A549 (cell line): ENCODE data around the gene USP22.

Experiments used
- CBX8 ChIP-seq: fragments of 200-600 bp; sonication (generic); IDR thresholded peaks from 2 replicates; pipeline ENCODE4 v1.6.1; 2016
- CHD2 ChIP-seq: fragments of 150-350 bp; IDR thresholded peaks from 2 replicates; pipeline ENCODE4 v1.6.1; 2014; ENCODE audit warnings: low read length; ENCODE audit not compliant: partially characterized antibody
- MAFK ChIP-seq: fragments of 450-650 bp; IDR thresholded peaks from 2 replicates; pipeline ENCODE4 v1.6.1; 2014; ENCODE audit not compliant: partially characterized antibody
- POLR2A ChIP-seq: IDR thresholded peaks from 2 replicates; pipeline ENCODE4 v1.6.1; 2012; ENCODE audit warnings: mild to moderate bottlenecking, low read length
- RNF2 ChIP-seq: fragments of 200-600 bp; sonication (generic); IDR thresholded peaks from 2 replicates; pipeline ENCODE4 v1.6.1; 2016; ENCODE audit warnings: low read depth, mild to moderate bottlenecking, antibody characterized with exemption, moderate library complexity, borderline replicate concordance
- ZSCAN20 ChIP-seq: fragments of 250-450 bp; sonication (Bioruptor Pico); IDR thresholded peaks from 2 replicates; pipeline ENCODE4 v1.8.0; 2022; ENCODE audit warnings: mild to moderate bottlenecking, moderate library complexity
- TF ChIP-seq, protein P1 (sequence below): fragments of >200 bp; sonication (Bioruptor Twin); formaldehyde crosslinking; IDR thresholded peaks from 2 replicates; pipeline ENCODE4 v1.6.1; 2016
- TF ChIP-seq, protein P2 (sequence below): fragments of >200 bp; sonication (Bioruptor Twin); formaldehyde crosslinking; IDR thresholded peaks from 3 replicates; pipeline ENCODE4 v1.5.1; 2016
- TF ChIP-seq, protein P3 (sequence below): fragments of 200-600 bp; sonication (generic); IDR thresholded peaks from 2 replicates; pipeline ENCODE4 v1.6.1; 2016; ENCODE audit warnings: antibody characterized with exemption, mild to moderate bottlenecking, moderate library complexity

DNA sequence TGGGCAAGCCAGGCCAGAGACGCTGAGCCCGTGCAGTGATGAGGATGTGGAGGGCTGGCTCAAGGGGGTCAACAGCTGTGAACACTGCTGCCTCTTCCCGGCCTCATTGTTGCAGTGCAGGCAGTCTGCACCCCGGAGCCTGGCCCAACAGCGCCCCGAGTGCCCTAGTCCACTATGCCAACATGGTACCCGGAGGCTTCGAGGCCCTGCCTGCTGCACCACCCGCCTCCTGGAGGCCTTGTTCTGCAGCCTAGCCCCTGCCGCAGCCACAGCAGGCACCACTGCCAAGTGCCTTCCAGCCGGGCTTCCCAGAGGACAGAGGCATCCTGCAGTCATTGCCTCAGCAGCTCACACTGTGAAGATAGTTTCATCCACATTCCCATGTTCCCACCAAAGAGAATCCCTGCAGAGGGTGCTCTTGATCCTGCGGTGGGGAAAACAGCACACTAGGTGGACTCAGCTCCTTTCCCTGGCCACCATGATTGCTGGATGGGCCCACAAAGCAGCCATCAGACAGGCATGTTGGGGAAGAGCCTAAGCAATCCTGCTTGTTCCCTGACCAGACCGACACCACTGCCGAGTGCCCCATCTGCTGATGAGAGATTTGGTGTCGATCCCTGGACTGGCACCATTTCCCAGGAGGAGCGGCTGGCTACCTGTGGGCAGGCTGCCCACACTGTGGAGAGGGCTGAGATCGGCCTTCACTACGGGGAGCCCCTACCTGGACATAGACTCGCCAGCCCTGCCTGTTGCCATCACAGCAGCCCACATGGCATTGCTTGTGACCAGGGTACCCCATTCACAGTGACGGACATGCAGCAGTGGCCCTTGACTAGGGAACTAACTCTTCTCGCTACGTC is 44.9 kb downstream of the USP22 start:
- TF ChIP-seq POLR2A = no peak
- TF ChIP-seq, protein P1, sequence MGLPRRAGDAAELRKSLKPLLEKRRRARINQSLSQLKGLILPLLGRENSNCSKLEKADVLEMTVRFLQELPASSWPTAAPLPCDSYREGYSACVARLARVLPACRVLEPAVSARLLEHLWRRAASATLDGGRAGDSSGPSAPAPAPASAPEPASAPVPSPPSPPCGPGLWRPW = no peak
- TF ChIP-seq, protein P2, sequence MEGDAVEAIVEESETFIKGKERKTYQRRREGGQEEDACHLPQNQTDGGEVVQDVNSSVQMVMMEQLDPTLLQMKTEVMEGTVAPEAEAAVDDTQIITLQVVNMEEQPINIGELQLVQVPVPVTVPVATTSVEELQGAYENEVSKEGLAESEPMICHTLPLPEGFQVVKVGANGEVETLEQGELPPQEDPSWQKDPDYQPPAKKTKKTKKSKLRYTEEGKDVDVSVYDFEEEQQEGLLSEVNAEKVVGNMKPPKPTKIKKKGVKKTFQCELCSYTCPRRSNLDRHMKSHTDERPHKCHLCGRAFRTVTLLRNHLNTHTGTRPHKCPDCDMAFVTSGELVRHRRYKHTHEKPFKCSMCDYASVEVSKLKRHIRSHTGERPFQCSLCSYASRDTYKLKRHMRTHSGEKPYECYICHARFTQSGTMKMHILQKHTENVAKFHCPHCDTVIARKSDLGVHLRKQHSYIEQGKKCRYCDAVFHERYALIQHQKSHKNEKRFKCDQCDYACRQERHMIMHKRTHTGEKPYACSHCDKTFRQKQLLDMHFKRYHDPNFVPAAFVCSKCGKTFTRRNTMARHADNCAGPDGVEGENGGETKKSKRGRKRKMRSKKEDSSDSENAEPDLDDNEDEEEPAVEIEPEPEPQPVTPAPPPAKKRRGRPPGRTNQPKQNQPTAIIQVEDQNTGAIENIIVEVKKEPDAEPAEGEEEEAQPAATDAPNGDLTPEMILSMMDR = no peak
- TF ChIP-seq RNF2 = no peak
- TF ChIP-seq MAFK = no peak
- TF ChIP-seq CHD2 = no peak
- TF ChIP-seq ZSCAN20 (CRISPR knock-in tag) = no peak
- no peak for TF ChIP-seq CBX8
- TF ChIP-seq, protein P3, sequence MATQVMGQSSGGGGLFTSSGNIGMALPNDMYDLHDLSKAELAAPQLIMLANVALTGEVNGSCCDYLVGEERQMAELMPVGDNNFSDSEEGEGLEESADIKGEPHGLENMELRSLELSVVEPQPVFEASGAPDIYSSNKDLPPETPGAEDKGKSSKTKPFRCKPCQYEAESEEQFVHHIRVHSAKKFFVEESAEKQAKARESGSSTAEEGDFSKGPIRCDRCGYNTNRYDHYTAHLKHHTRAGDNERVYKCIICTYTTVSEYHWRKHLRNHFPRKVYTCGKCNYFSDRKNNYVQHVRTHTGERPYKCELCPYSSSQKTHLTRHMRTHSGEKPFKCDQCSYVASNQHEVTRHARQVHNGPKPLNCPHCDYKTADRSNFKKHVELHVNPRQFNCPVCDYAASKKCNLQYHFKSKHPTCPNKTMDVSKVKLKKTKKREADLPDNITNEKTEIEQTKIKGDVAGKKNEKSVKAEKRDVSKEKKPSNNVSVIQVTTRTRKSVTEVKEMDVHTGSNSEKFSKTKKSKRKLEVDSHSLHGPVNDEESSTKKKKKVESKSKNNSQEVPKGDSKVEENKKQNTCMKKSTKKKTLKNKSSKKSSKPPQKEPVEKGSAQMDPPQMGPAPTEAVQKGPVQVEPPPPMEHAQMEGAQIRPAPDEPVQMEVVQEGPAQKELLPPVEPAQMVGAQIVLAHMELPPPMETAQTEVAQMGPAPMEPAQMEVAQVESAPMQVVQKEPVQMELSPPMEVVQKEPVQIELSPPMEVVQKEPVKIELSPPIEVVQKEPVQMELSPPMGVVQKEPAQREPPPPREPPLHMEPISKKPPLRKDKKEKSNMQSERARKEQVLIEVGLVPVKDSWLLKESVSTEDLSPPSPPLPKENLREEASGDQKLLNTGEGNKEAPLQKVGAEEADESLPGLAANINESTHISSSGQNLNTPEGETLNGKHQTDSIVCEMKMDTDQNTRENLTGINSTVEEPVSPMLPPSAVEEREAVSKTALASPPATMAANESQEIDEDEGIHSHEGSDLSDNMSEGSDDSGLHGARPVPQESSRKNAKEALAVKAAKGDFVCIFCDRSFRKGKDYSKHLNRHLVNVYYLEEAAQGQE = no peak
